Cardiac muscle cell (in vitro differentiated cells and primary cell): ENCODE data around the gene CERS6. TPM values are rescaled to one million over a fixed set of nuclear protein-coding genes. Genes with fewer than 3 reads are reported as not detected.
A peak's percentile ranks its signal among the peaks of the same experiment; 100 is the strongest.

ENCODE experiments used
- DNase-seq, 2 donors: peaks; one replicate each; pipeline versions ENCODE4 v3.0.0 to v3.0.0-alpha.2; 2010 to 2017; ENCODE audit warnings: low read depth in 1 of 2, low spot score in 1 of 2
- H3K27ac ChIP-seq: fragments of 200-600 bp; sonication (generic); 2 replicates; pipeline ENCODE4 v1.5.1; 2016
- H3K27me3 ChIP-seq: fragments of 200-600 bp; sonication (generic); 2 replicates; pipeline ENCODE4 v1.6.0; 2016; ENCODE audit warnings: control low read depth
- H3K36me3 ChIP-seq: fragments of 200-600 bp; sonication (generic); 2 replicates; pipeline ENCODE4 v1.5.1; 2016; ENCODE audit warnings: control low read depth
- H3K4me1 ChIP-seq: fragments of 200-600 bp; sonication (generic); 2 replicates; pipeline ENCODE4 v1.8.1; 2017; ENCODE audit warnings: low read depth, mild to moderate bottlenecking, mixed run types
- H3K4me3 ChIP-seq: fragments of 200-600 bp; sonication (generic); 2 replicates; pipeline ENCODE4 v1.5.1; 2016; ENCODE audit warnings: mild to moderate bottlenecking
- H3K9me3 ChIP-seq: fragments of 200-600 bp; sonication (generic); 2 replicates; pipeline ENCODE4 v1.5.1; 2017; ENCODE audit warnings: low read depth, mild to moderate bottlenecking, control low read depth
- CTCF ChIP-seq: IDR thresholded peaks from 2 replicates; pipeline ENCODE4 v1.5.1; 2012; ENCODE audit warnings: low read depth, mild to moderate bottlenecking, low read length
- polyA plus RNA-seq: library from polyadenylated mRNA; unstranded; fragments of >200 nt; fragmentation: Nextera tagmentation; extraction: Ambion mirVana; gene quantifications from 2 replicates; pipeline ENCODE4 v1.2.1, GENCODE V29; 2016
- total RNA-seq: library from RNA; depleted of rRNA; stranded (reverse); fragments of >200 nt; gene quantifications from 2 replicates; pipeline ENCODE4 v1.2.3, GENCODE V29; 2016

The CERS6 gene
- total and polyA plus RNA-seq, 2 experiments from 2014 or later = 17.1 to 26.6 TPM

DNA sequence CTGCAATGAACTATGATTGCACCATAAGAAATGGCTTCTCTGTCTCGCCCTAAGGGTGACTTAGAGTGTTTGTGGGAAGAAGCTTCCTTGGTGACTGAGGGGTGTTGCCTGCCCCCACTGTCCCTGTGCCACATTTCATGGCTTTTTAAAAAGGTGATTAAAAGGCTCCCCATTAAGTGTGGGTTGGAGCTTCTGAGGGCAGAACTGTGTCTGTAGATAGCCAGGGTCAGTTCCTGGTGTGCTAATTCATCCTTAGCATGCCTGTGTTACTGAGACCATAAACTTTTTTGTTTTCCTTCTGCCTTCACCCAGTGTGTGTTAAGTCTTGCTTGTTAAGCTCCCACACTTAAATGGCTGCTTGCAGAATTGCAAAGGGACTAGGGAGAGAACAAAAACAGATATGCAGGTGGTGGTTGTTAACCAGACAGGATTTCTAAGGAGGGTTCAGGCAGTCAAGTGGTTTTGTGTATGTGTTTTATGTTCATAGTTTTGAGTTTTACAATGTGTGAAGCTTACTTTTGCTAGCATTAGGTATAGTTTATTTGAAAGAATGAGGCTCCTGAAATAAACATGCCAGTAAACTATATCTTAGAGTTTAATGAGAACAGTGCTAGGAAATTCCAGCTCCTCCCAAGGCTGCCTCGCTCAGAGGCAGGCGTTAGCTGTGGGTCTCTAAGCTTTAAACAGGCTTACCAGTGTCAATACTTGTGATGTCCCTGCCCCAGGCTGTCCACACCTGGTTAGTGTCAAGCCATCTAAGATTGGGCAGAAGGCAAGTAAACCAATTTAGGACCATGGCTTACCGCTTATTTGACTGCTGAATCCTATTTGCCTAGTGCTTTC is 14.5 kb downstream of the CERS6 start:
- Histone ChIP-seq H3K4me3 (no peak overlapping the region), H3K9me3 (no peaks in the 10 kb centered on the region), H3K36me3 (no peaks in the 10 kb centered on the region), H3K27me3 (no peaks in the 10 kb centered on the region), H3K27ac (peak overlapping the region; percentile 89), H3K4me1 (peaks cover 45% of the 10 kb centered on the region)
- TF ChIP-seq CTCF = no peak
- peak in 1 of 2 donors; percentile 71 for DNase-seq

- peaks cover 39% of the 10 kb centered on the region for H3K4me1 ChIP-seq
- H3K27me3 ChIP-seq = no peaks in the 10 kb centered on the region
- DNase-seq = no peak
- H3K9me3 ChIP-seq = no peaks in the 10 kb centered on the region
- H3K36me3 ChIP-seq = no peaks in the 10 kb centered on the region
- no peak for TF ChIP-seq CTCF
- peak overlapping the region; percentile 89 for H3K27ac ChIP-seq
- no peak overlapping the region for H3K4me3 ChIP-seq
Observed at GRCh38 chr2:168471163-168471475, 15.0 kb downstream of the CERS6 start.

DNA sequence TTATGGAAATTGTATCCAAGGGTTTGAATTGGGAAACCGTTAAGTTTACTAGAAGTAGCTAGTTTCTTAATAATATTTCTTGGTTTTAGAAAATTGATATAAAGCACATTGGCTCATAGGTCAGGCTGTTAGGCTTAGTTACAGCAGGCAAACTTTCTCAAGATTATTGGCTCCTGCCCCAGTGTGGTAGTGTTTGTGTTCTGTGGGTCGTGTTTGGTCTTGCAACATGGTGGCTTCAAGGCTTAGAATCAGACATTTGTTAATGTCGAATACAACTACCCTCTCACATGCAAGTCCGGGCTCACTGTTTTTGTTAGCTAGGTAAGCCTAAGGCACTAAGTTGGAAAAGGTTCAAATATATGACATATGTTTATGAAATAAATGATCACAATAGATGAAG is 19.6 kb downstream of the CERS6 start:
- no peak overlapping the region for H3K27ac ChIP-seq
- H3K27me3 ChIP-seq = no peaks in the 10 kb centered on the region
- no peaks in the 10 kb centered on the region for H3K9me3 ChIP-seq
- H3K4me1 ChIP-seq = peaks cover 26% of the 10 kb centered on the region
- no peaks in the 10 kb centered on the region for H3K36me3 ChIP-seq
- no peak overlapping the region for H3K4me3 ChIP-seq
- TF ChIP-seq CTCF = no peak
- no peak for DNase-seq

- DNase-seq = no peak
- Histone ChIP-seq H3K27me3 (no peaks in the 10 kb centered on the region), H3K4me1 (peaks cover 23% of the 10 kb centered on the region), H3K36me3 (no peaks in the 10 kb centered on the region), H3K9me3 (no peaks in the 10 kb centered on the region), H3K4me3 (no peak overlapping the region), H3K27ac (no peak overlapping the region)
- no peak for TF ChIP-seq CTCF
Observed at GRCh38 chr2:168478206-168478605, 22.1 kb downstream of the CERS6 start.

DNA sequence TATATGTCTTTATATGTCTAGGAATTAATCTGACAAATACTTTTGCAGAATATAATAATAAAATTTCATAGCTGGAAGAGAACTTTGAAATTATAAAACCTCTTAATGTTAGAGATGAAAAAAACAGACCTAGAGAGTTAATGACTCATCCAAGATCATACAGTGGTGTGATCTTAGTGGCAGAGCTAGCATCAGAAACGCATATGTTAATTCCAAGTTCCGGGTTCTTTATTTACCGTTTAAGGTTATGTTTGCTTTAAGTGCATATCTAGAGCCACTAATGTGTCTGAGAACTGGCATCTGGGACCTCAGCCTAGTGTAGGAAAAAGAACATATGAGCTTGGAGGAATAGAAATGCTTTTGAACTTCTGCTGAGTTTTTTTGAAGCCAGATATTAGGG is 24.3 kb downstream of the CERS6 start:
- TF ChIP-seq CTCF = no peak
- no peaks in the 10 kb centered on the region for H3K36me3 ChIP-seq
- H3K27ac ChIP-seq = no peak overlapping the region
- no peaks in the 10 kb centered on the region for H3K9me3 ChIP-seq
- H3K4me3 ChIP-seq = no peak overlapping the region
- DNase-seq = no peak
- H3K27me3 ChIP-seq = no peaks in the 10 kb centered on the region
- H3K4me1 ChIP-seq = peaks cover 23% of the 10 kb centered on the region
